Inferior parietal cortex (tissue), 1 donor: ENCODE data around the gene MED6.

Experiments used
- DNase-seq: peaks from one replicate; pipeline ENCODE4 v3.0.0-alpha.2; 2016; ENCODE audit errors: extremely low spot score

Gene MED6

GRCh38 chr14:70600382-70601157 lies at the start of gene MED6:
MED6 (minus strand) TSS chr14:70600655; CDS start chr14:70600637, 18 bp downstream.
- DNase-seq: peak; percentile 97

- DNase-seq: no peak
These were observed 49.3 kb upstream of the MED6 start for GRCh38 chr14:70649803-70650202.

DNA sequence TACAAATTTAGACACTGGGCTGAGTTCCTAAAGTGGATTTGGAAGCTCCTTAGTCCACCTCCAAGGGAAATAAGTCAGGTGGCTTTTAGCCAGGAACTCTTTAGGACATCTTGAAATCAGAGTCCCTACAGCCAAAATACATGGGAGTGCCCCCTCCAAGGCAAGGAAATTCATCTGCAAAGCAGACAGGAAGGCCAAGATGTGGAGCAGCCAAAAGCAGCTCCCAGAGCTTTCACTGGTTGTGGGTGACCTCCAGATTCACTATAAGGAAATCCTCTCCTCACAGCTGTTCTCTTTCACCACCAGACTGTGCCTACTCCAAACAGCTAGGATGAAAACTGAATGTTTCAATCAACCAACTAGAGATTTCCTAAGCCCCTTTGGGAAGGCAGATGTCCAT lies 47.9 kb upstream of the MED6 start:
- no peak for DNase-seq

GRCh38 chr14:70646705-70647104 lies 46.2 kb upstream of the MED6 start:
- DNase-seq: no peak

- DNase-seq: no peak
These were observed 45.4 kb upstream of the MED6 start for GRCh38 chr14:70645892-70646291.

DNA sequence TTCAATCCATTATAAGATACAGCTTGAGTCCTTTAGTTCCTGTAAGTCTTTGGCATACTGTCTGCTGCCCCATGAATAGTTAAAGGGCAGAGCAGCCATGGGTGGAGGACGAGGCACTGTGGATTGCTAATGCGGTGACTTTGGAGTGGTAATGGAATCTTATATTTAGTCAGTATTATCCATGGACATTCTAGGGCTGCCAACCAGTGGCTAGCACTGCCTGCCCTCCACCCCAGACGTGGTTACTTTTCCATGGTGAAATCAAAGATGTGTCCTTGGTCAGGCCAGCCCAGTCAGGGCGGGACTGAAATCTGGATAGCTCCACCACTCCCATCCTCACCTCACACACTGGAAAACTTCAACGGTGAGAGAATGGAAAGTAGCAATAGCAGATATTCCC lies 43.5 kb upstream of the MED6 start:
- DNase-seq: no peak

DNA sequence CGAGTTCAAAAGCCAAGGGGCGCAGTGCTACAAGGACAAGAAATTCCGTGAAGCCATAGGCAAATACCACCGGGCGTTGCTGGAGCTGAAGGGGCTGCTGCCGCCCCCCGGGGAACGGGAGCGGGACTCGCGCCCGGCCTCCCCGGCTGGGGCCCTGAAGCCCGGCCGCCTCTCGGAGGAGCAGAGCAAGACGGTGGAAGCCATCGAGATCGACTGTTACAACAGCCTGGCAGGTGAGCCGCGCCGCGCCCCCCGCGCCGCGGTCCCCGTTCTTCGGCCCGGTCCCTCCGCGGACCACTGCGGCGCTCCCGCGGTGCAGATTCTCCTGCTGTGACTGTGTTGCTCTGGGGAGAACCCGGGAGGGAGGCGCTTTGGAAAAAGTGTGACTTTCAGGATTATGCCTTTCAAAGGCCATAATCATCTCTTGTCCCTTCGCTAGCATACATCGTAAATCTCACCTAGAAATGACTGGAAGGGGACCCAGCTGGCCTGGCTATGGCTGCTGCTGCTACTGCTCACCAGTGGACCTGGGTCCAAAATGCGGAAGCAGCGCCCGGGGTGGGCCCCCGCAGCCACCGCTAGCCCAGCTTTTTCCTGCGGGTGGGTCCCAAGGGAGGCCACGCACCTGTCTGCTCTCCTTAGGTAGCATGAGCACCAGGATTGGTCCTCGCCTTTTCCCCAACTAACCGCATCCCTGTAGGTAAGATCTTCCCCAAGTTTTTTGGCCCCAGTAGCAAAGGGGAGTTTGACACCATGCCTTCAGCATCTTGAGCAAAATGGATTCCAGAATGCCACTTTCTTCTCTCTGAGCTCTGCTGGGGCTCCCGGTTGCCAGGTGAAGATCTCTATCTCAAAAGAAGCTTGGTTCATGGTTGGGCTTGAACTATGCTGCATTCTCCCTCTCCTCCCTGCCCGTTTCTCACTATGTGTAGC lies 42.1 kb upstream of the MED6 start:
- DNase-seq: peak; percentile 18

- DNase-seq: no peak
These were observed 41.3 kb upstream of the MED6 start, which contains the start of gene TTC9 for GRCh38 chr14:70641548-70642302. TTC9 (plus strand) TSS chr14:70641916; CDS start chr14:70642130, 214 bp downstream.

DNA sequence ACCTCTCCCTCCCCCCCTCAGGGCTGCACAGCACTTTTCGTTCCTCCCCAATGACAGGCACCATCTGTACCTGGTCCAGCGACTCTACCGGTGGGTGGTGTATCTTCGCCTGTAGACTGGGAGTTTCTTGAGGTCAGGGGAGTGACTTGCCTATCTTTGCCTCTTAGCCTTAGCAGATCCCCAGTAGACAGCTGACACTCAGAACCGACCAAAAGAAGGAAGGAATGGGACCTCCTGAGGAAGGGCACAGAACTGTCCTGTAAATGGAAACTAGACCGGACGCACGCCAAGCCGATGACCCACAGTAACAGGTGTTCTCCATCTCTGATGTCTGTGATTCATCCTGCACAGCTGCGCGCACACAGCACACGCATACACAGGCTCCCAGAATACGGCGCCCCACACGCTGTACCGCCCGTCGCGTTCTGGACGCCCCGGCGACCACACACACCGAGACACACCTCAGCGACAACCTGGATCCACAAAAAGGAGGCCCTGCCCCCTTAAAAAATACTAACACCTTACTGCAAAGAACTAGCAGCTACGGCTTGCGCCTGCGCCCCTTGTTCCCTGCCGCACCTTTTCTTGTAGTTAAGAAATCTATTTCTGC lies 40.6 kb upstream of the MED6 start:
- peak; percentile 7 for DNase-seq

DNA sequence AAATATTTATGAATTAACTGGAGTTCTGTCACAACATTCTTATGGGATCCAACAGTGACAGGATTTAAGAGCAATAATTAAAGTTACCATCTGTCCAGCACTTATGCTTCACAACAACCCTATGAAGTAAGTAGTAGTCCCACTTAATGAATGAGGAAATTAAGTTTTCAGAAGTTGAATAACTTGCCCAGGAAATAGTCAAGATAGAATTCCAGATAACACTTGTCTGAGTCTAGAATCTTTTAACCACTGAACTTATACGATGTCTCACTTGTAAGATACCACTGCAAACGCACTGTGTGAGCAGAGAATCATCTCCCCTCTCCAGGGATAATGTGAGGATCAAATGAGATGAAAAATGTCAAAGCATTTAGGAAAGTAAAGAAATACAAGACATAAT lies 38.0 kb upstream of the MED6 start:
- DNase-seq: no peak

GRCh38 chr14:70635971-70636595 lies 35.6 kb upstream of the MED6 start:
- no peak for DNase-seq

- no peak for DNase-seq
These were observed 31.5 kb upstream of the MED6 start for GRCh38 chr14:70631948-70632347.

DNA sequence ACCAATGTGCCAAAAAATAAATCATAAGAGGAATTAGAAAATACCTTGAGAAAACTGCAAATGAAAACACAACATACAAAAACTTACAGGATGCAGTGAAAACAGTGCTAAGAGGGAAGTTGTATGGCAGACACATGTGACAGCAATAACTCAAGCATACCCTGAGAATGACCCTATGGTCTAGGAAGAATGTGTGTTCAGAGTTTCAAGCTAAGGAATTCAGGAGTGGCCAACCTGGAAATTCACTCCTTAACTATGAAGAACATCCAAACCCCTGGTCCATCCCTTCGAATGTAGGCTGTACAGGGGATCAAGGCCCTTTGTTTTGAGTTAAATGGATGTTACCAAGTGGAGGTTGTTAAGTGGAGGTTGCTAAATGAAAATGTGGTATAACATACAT lies 24.5 kb upstream of the MED6 start:
- no peak for DNase-seq

DNA sequence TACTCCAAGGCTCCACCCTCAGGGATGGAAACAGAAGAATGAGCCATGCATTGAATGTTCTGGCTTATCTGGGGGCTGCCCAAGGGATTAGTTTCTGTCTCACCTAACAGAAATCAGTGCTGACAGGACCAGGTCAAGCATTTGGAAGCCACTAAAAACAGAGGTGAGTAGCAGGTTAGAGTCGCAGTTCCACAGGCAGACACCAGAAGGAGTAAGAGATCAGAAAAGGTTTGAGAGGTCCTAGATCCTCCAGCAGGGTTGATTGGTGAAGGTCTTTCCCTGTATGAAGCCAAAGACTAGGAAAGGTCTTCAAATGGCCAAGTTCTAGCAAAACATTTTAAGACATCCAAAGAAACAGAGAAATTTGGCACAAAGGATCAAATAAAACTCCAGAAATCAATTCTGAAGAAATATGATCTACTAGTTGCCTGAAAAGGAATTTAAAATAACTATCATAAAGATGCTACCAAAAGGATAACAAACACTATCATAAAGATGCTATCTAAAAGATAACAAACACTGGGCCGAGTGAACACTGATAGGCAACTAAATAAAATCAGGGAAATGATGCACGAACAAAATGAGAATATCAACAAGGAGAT lies 21.8 kb upstream of the MED6 start:
- DNase-seq: no peak

DNA sequence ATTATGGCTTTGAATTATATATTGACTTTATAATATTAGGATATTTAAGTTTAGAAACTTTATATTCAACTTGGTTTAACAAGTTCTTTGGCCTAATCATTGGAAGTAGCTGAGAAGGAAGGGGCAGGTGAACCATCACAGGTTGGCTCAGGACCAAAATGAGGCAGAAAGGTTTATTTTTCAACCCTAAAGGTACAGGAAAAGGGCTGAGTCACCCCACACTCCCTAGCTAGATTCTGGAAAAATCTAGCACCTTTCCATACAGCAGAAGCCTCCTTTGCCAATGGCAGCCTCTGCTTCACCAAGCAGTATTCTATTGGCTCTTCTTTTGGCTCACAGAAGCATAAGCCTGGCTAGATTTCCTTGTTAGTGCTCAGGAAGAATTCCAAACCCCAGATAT lies 19.3 kb upstream of the MED6 start:
- no peak for DNase-seq

DNA sequence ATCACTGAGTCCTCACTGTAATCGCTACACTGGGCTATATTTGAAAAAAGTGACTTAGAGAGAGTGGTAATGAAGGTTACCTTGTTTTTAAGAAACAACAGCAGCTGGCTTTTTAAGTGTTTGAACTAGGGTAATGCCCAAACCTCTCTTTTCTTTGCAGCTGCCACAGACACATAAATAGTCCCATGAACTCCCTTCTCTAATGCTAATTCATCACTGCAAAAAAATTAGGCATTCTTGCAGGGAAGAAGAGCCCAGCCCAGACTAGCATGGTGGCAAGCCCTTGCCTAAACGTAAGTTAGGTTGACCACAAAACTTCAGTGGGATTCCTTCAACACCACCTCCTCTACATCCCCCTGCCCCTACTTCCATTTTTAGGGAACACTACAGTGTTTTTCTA lies 17.9 kb upstream of the MED6 start:
- DNase-seq: no peak

DNA sequence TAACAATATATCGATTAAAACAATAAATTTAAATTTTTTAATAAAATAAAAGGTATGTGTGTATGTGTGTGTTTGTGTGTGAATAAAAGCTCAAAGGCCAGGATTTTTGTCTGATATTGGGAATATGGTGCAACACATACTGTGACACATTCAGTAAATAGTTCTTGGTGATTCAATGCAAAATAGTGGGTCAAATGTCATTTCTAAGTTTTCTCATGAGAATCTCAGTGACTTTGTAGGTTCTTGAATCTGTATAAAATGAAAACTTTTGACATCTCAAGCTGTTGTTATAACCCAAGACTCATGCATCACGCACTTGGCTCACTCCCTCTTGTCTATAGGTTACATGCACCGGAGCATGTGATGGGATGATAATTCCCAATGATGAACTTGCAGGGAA lies 16.2 kb upstream of the MED6 start:
- DNase-seq: no peak

- DNase-seq: no peak
These were observed 10.8 kb upstream of the MED6 start for GRCh38 chr14:70611216-70611615.

DNA sequence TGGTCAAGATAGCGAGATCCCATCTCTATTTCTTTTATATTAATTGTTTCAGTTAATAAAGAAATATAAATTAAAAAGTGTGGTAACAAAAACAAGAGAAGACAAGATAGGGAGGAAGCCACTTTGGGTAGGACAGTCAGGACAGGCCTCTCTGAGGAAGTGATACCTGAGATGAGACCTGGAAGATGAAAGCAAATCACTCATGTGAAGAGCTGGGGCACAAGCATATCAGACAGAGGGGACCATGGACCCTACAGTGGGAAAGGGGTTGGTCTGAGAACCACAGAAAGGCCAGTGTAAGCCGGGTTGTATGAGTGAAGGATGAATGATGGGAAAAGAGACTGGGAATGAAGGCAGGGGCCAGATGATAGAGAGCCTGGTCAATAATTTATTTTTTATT lies 1.8 kb upstream of the MED6 start:
- DNase-seq: no peak

- DNase-seq: peak; percentile 19
These were observed 707 bp upstream of the MED6 start for GRCh38 chr14:70601162-70601561.

- no peak for DNase-seq
These were observed 1.1 kb downstream of the MED6 start for GRCh38 chr14:70599345-70599744.
